ENCODE data around the gene IRF8. TPM values are rescaled to one million over a fixed set of nuclear protein-coding genes. Genes with fewer than 3 reads are reported as not detected.

Gene IRF8
- total and polyA plus RNA-seq, 2 of the 4 experiments (the other 2 are of a cell fraction), result not detected

DNA sequence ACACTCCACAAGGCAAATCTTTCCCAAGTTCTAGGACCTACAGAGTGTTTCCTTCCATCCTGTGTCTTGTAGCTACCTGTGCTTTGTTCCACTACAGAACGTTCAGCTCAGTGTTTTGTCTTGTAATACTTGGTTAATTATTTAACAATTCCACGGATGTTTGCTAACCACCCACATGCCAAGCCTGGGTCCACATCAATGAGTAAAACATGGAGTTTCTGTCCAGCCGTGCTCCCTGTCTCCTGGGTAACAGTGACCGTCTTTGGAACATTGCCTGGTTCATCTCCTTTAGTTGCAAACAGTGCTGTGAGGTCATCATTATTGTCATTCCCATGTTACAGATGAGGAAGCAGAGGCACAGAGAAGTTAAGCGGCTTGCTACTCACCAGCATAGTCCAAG is 41.3 kb downstream of the IRF8 start:
- POLR2A ChIA-PET (ENCODE audit: unreplicated experiment), result no interaction called here
- CTCF ChIA-PET, result no interaction called here

More for the DNA sequence above, 41.3 kb downstream of the IRF8 start:
- Histone ChIP-seq H3K18ac (ENCODE audit: low read depth, low read length) (no peak overlapping the region), H4K91ac (ENCODE audit: insufficient read depth, low read depth, low read length) (no peak overlapping the region), H3K9ac (ENCODE audit: low read depth, low read length) (no peak overlapping the region), H4K5ac (ENCODE audit: low read depth, low read length) (no peak overlapping the region), H2BK15ac (ENCODE audit: low read depth, low read length) (no peak overlapping the region), H3K23ac (ENCODE audit: low read depth, low read length) (no peak overlapping the region), H2BK20ac (ENCODE audit: low read depth, low read length) (no peak overlapping the region), H2AFZ (replicated peaks; ENCODE audit: low read length, poor library complexity) (no peak overlapping the region), H3K36me3 (ENCODE audit: control insufficient read depth, insufficient read depth, low read length) (no peaks in the 10 kb centered on the region), H3K9me1 (ENCODE audit: insufficient read depth, low read length) (no peaks in the 10 kb centered on the region), H3K4me3 (ENCODE audit: insufficient read depth, low read depth, low read length) (no peak overlapping the region), H3K27me3 (ENCODE audit: control insufficient read depth, insufficient read depth, low read length) (peaks cover 69% of the 10 kb centered on the region), H3K14ac (replicated peaks; ENCODE audit: low read depth, low read length) (no peak overlapping the region), H2AK9ac (replicated peaks; ENCODE audit: low read depth, low read length, poor library complexity) (no peak overlapping the region), H3K9me3 (ENCODE audit: control insufficient read depth, insufficient read depth, low read length) (peaks cover 4% of the 10 kb centered on the region; the same call in 1 of the 2 replicates), H2BK120ac (ENCODE audit: low read depth, low read length) (no peak overlapping the region), H2BK5ac (ENCODE audit: low read depth, low read length, poor library complexity, severe bottlenecking) (no peak overlapping the region), H3K56ac (ENCODE audit: extremely low read depth, insufficient read depth, low read length) (no peak overlapping the region), H4K8ac (ENCODE audit: low read depth in 2 of 2, low read length in 2 of 2) (no peak overlapping the region), H2AK5ac (ENCODE audit: low read depth, low read length) (no peak overlapping the region), H3K79me1 (ENCODE audit: low read depth in 1 of 2, low read length in 2 of 2) (no peaks in the 10 kb centered on the region), H3K4me2 (ENCODE audit: low read depth, low read length) (no peak overlapping the region), H3K4me1 (ENCODE audit: control insufficient read depth, insufficient read depth, low read length) (no peaks in the 10 kb centered on the region), H3K4ac (ENCODE audit: low read depth, low read length) (no peak overlapping the region), H4K20me1 (ENCODE audit: insufficient read depth, low read length) (no peaks in the 10 kb centered on the region), H3K27ac (ENCODE audit: insufficient read depth, low read length) (no peak overlapping the region)
- TF ChIP-seq, protein P1, sequence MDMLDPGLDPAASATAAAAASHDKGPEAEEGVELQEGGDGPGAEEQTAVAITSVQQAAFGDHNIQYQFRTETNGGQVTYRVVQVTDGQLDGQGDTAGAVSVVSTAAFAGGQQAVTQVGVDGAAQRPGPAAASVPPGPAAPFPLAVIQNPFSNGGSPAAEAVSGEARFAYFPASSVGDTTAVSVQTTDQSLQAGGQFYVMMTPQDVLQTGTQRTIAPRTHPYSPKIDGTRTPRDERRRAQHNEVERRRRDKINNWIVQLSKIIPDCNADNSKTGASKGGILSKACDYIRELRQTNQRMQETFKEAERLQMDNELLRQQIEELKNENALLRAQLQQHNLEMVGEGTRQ (IDR thresholded peaks at IDR 0.05; ENCODE audit: low read depth, low read length), result no peak
- TF ChIP-seq CHD1 (IDR thresholded peaks at IDR 0.05; ENCODE audit: low read depth, low read length) (no peak), POLR2A (IDR thresholded peaks at IDR 0.05; ENCODE audit: low read depth, low read length) (no peak), MXI1 (IDR thresholded peaks at IDR 0.05; ENCODE audit: borderline replicate concordance, low read depth, low read length) (no peak), RAD21 (IDR thresholded peaks at IDR 0.05; ENCODE audit: low read length) (no peak), MAZ (IDR thresholded peaks at IDR 0.05; ENCODE audit: borderline replicate concordance, low read depth, low read length) (no peak), RFX5 (IDR thresholded peaks at IDR 0.05; ENCODE audit: low read depth, low read length) (no peak), FOS (IDR thresholded peaks at IDR 0.05; ENCODE audit: low read depth, low read length) (no peak), CEBPB (IDR thresholded peaks at IDR 0.05; ENCODE audit: low read depth, low read length) (no peak), NFE2L2 (IDR thresholded peaks at IDR 0.05; ENCODE audit: low read depth, low read length) (no peak), BHLHE40 (IDR thresholded peaks at IDR 0.05; ENCODE audit: low read depth, low read length) (no peak), SMC3 (IDR thresholded peaks at IDR 0.05; ENCODE audit: low read depth, low read length) (no peak), MAFK (IDR thresholded peaks at IDR 0.05; ENCODE audit: low read depth, low read length) (no peak), RCOR1 (IDR thresholded peaks at IDR 0.05; ENCODE audit: insufficient replicate concordance, low read length) (no peak)
- TF ChIP-seq, protein P2, sequence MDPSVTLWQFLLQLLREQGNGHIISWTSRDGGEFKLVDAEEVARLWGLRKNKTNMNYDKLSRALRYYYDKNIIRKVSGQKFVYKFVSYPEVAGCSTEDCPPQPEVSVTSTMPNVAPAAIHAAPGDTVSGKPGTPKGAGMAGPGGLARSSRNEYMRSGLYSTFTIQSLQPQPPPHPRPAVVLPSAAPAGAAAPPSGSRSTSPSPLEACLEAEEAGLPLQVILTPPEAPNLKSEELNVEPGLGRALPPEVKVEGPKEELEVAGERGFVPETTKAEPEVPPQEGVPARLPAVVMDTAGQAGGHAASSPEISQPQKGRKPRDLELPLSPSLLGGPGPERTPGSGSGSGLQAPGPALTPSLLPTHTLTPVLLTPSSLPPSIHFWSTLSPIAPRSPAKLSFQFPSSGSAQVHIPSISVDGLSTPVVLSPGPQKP (IDR thresholded peaks at IDR 0.05; ENCODE audit: borderline replicate concordance, low read depth, low read length), result no peak
- TF ChIP-seq, protein P3, sequence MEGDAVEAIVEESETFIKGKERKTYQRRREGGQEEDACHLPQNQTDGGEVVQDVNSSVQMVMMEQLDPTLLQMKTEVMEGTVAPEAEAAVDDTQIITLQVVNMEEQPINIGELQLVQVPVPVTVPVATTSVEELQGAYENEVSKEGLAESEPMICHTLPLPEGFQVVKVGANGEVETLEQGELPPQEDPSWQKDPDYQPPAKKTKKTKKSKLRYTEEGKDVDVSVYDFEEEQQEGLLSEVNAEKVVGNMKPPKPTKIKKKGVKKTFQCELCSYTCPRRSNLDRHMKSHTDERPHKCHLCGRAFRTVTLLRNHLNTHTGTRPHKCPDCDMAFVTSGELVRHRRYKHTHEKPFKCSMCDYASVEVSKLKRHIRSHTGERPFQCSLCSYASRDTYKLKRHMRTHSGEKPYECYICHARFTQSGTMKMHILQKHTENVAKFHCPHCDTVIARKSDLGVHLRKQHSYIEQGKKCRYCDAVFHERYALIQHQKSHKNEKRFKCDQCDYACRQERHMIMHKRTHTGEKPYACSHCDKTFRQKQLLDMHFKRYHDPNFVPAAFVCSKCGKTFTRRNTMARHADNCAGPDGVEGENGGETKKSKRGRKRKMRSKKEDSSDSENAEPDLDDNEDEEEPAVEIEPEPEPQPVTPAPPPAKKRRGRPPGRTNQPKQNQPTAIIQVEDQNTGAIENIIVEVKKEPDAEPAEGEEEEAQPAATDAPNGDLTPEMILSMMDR (conservative IDR thresholded peaks at IDR 0.05; ENCODE audit: low read depth, low read length), result no peak
- ATAC-seq (ENCODE audit: low read depth), result no peak
- BruUV-seq (replicated peaks), result no TSS peak
- 72% methylated on average over 3 of the region's 5 CpGs; no CpG with 5 or more reads in 1 of the 2 experiments for WGBS, 2 experiments (ENCODE audit: extremely low coverage in 2 of 2, insufficient read length in 1 of 2)
- intact Hi-C loops (cut with micrococcal nuclease), result no loop called here
- dilution Hi-C loops (cut with HindIII; ENCODE audit: low sequenced_read_pairs, unreplicated experiment), result no loop called here
- no peak for DNase-seq
- in situ Hi-C loops (cut with MboI; ENCODE audit: low sequenced_read_pairs), result no loop called here
